Stimulated activated memory B cell treated with anti-CD40 and anti-IgM and Interleukin-4, amounts not matched to agents 10 μg/mL and 1 μg/mL and 100 μg/mL, for 72 hours (primary cell): Measurements from ENCODE around the gene INAVA.
"Not testable (repeated sequence)": the region's sequence is repeated elsewhere in the genome, so short reads cannot be mapped to it uniquely, and the experiment has no call there.

Source experiments
- ATAC-seq: fragments of 150-1000 bp; cut with Tn5 transposase; 2 replicates; pipeline ENCODE4 v1.10.0; 2021
- H3K27ac Mint-ChIP-seq: one replicate; pipeline ENCODE4 v1.8.0; 2022; ENCODE audit warnings: mild to moderate bottlenecking, mixed read lengths
- H3K27me3 Mint-ChIP-seq: one replicate; pipeline ENCODE4 v1.8.0; 2022; ENCODE audit warnings: mixed read lengths
- H3K36me3 Mint-ChIP-seq: one replicate; pipeline ENCODE4 v1.8.0; 2022; ENCODE audit warnings: mixed read lengths
- H3K4me1 Mint-ChIP-seq: one replicate; pipeline ENCODE4 v1.8.0; 2022; ENCODE audit warnings: mixed read lengths
- H3K4me3 Mint-ChIP-seq: one replicate; pipeline ENCODE4 v1.8.0; 2022; ENCODE audit warnings: mild to moderate bottlenecking, moderate library complexity, mixed read lengths
- H3K9me3 Mint-ChIP-seq: one replicate; pipeline ENCODE4 v1.8.0; 2022; ENCODE audit warnings: mixed read lengths

Gene INAVA

DNA sequence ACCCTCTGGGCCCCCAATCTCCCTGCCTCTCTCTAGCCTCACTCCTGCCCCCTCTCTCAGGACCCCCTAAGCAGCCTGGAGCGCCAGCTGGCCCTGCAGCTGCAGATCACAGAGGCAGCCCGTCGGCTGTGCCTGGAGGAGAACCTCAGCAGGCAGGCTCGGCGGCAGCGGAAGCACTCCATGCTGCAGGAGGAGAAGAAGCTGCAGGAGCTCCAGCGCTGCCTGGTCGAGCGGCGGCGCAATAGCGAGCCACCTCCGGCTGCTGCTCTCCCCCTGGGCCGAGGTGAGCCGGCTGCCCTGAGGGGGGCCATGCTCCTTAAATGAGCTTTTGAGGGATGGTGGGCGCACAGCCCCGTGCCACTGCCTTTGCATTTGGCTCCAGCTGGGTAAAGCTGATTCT is 6.2 kb downstream of the INAVA start:
- Mint-ChIP-seq H3K4me1 (peaks cover 21% of the 10 kb centered on the region), H3K9me3 (no peaks in the 10 kb centered on the region), H3K4me3 (no peak overlapping the region), H3K27me3 (peaks cover 14% of the 10 kb centered on the region), H3K36me3 (no peaks in the 10 kb centered on the region), H3K27ac (no peak overlapping the region)
- ATAC-seq, result no peak

DNA sequence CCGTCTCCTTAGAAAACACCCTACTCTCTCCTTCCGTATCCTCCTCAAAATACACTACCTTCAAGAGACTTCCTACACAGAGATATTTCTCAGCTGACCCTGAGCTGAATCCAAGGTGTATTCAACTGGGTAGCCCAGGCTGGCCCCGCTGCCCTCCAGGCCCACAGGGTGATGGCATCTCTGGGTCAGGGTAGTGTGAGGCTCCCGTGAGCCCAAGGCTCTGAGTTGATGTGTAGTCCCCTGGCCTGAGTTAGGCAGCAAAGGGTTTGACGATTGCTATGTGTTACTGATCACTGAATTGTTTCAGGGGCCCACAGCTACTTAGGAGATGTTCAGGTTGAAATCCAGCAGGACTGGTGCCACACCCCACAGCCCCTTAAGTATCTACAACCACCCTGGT is 6.7 kb downstream of the INAVA start:
- H3K4me3 Mint-ChIP-seq, result no peak overlapping the region
- no peak for ATAC-seq
- no peaks in the 10 kb centered on the region for H3K9me3 Mint-ChIP-seq
- H3K27ac Mint-ChIP-seq, result no peak overlapping the region
- no peaks in the 10 kb centered on the region for H3K36me3 Mint-ChIP-seq
- H3K27me3 Mint-ChIP-seq, result peaks cover 14% of the 10 kb centered on the region
- peaks cover 18% of the 10 kb centered on the region for H3K4me1 Mint-ChIP-seq

DNA sequence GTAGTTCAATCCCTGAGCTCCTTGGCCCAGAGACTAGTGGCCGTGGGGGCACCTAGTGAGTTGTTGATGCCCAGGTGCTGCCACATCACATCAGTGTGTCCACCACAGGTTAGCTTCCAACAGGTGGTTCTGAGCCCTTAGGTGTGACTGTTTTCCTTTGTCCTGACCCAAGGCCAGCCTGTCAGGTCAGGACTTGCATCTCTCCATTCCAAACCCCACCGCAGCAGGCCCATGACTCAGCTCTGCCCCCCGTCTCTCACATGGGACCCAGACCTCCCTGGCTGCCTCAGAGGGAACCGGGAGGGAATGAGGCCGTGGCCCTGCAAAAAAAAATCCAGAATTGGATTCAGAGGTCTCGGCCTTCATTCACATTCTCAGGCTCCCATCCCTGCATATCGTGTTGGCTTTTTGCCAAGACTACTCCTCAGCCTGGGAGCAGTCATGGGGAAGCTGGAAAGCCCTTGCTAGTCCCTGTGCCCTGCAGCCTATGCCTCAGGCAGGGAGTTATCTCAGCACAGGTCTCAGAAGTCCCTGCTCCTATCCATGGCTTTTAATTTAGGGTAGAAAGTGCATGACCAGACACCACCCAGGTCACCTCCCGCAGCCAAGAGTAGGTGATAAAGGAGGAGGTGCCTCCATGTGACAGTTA is 7.2 kb downstream of the INAVA start:
- Mint-ChIP-seq H3K4me3 (no peak overlapping the region), H3K4me1 (peaks cover 18% of the 10 kb centered on the region), H3K27me3 (peaks cover 14% of the 10 kb centered on the region), H3K36me3 (no peaks in the 10 kb centered on the region), H3K9me3 (no peaks in the 10 kb centered on the region), H3K27ac (no peak overlapping the region)
- no peak for ATAC-seq

DNA sequence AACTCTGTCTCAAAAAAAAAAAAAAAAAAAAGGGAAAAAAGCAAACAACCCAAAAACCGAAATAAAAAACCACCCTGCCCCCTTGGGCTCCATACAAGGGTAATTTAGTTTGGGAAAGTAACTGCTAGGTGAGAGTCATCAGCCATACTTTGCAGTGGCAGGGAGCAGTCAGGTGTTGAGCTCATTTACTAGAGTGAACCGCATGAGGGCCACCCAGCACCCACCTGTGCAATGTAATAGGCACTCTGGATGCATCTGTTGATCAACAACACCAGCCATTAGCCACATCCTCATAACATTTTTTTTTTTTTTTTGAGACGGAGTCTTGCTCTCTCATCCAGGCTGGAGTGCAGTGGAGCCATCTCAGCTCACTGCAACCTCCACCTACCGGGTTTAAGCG is 9.1 kb downstream of the INAVA start:
- Mint-ChIP-seq H3K27me3 (peaks cover 4% of the 10 kb centered on the region), H3K4me3 (no peak overlapping the region), H3K27ac (no peak overlapping the region), H3K36me3 (peaks cover 7% of the 10 kb centered on the region), H3K4me1 (peaks cover 23% of the 10 kb centered on the region), H3K9me3 (peaks cover 4% of the 10 kb centered on the region)
- ATAC-seq, result no peak

DNA sequence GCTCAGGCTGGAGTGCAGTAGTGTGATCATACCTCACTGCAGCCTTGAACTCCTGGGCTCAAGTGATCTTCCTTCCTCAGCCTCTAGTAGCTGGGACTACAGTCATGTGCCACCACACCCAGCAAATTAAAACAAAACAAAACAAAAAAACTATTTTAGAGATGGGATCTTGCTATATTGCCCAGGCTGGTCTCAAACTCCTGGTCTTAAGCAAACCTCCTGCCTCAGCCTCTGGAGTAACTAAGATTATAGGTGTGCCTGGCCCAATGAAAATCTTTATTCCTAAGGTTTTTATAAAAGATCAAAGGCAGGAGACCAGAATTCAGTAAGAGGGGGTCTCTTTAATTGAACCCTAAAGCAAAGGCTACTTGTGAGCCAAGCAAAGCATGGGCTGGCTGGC is 10.1 kb downstream of the INAVA start:
- no peak overlapping the region for H3K27ac Mint-ChIP-seq
- peaks cover 21% of the 10 kb centered on the region for H3K4me1 Mint-ChIP-seq
- H3K9me3 Mint-ChIP-seq, result peaks cover 4% of the 10 kb centered on the region
- ATAC-seq, result no peak
- H3K27me3 Mint-ChIP-seq, result no peaks in the 10 kb centered on the region
- H3K36me3 Mint-ChIP-seq, result peaks cover 7% of the 10 kb centered on the region
- H3K4me3 Mint-ChIP-seq, result no peak overlapping the region

DNA sequence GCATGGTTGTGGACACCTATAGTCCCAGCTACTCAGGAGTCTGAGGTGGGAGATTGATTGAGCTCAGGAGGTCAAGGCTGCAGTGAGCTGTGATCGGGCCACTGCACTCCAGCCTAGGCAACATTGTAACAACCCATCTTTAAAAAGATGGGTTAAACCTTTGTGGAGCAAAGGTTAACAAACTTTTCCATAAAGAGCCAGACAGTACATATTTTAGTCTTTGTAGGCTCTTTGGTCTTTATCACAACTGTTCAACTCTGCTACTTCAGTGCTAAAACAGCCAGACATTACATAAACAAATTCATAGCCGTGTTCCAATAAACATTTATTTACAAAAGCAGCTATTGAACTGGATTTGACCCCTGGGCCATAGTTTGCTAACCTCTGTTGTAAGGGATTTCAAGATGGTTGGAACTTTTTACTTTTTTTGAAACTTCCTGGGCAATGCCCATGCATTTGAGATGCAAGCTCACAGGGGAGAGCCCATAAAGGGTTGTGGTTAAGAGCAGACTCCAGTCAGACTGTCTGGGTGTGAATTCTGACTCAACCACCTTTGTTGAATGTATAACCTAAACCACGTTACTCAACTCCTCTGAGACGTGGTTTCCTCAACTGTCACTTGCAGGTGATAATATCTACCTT is 10.8 kb downstream of the INAVA start:
- no peak overlapping the region for H3K27ac Mint-ChIP-seq
- peak; percentile 72 for ATAC-seq

DNA sequence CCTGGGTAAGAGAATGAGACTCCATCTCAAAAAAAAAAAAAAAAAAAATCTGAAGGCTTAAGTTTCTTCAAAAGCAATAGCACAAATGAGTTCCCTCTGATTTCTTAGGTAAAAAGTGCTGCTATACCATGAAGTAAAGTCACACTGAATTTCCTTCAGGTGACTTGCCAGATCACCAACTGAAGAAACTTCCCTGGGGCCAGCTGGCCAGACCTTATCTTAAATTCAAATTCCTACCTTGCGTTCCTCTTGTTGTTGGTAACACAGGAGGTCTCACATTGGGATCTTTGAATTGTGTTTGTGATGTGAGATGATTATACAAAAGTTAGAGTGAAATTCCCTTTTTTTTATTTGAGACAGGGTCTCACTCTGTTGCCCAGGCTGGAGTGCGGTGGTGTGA is 11.8 kb downstream of the INAVA start:
- H3K27ac Mint-ChIP-seq, result no peak overlapping the region
- peaks cover 7% of the 10 kb centered on the region for H3K36me3 Mint-ChIP-seq
- no peak overlapping the region for H3K4me3 Mint-ChIP-seq
- no peak for ATAC-seq
- H3K27me3 Mint-ChIP-seq, result no peaks in the 10 kb centered on the region
- H3K4me1 Mint-ChIP-seq, result peaks cover 24% of the 10 kb centered on the region
- H3K9me3 Mint-ChIP-seq, result peaks cover 4% of the 10 kb centered on the region

More for the DNA sequence above, 10.8 kb downstream of the INAVA start:
- Mint-ChIP-seq H3K4me3 (no peak overlapping the region), H3K4me1 (peaks cover 24% of the 10 kb centered on the region), H3K9me3 (peaks cover 4% of the 10 kb centered on the region), H3K36me3 (peaks cover 7% of the 10 kb centered on the region), H3K27me3 (no peaks in the 10 kb centered on the region)

DNA sequence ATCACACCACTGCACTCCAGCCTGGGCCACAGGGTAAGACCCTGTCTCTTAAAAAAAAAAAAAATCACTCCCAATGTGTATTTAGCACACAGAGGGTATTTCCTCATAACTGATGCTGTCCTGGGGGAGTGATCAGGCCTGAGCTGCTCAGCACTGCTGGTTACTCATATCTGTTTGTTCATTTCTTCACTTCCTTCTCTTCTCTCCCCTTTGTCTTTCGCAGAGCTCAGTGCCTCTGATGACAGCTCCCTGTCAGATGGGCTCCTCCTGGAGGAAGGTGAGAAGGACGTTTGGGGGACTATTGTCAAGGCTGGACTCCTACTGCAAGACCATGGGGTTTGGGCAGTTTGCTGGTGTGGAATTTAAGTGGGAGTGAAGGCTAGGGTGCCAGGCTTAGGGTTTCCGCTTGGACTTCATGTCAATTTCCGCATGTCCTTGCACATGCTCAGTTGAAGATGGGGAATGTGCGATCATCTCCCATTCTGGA is 13.0 kb downstream of the INAVA start:
- peaks cover 4% of the 10 kb centered on the region for H3K9me3 Mint-ChIP-seq
- H3K27ac Mint-ChIP-seq, result peak overlapping the region; percentile 23
- H3K4me1 Mint-ChIP-seq, result peaks cover 21% of the 10 kb centered on the region
- no peaks in the 10 kb centered on the region for H3K27me3 Mint-ChIP-seq
- H3K4me3 Mint-ChIP-seq, result no peak overlapping the region
- H3K36me3 Mint-ChIP-seq, result peaks cover 7% of the 10 kb centered on the region
- ATAC-seq, result peak; percentile 84

DNA sequence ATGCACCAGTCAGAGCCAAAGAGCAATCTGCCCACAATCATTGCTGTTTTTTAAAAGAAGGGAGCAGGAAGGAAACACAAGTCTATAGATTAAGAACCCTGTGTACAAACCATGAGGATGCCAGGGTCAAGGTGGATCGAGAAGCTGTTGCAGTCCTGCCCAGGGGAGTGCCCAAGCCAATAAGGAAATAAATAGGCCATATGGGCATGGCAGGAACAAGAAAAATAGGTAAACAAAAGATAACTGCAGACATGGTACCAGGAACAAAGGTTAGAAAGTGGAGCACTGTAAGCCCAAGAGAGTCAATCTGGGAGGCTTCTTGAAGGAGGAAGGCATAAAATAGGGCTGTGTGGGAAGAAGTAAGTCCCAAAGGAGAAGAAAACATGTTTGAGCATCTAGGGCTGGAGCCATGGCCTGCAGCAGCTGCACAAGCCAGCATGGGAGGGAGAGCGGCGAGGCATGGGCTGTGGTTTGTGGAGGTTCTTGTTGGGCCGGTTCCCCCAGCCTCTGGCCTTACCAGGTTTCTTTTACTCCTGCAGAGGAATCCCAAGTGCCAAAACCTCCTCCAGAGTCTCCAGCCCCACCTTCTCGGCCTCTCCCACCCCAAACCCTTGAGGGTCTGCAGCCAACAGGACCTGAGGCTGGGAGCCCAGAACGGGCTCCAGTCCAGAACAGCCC is 13.6 kb downstream of the INAVA start:
- ATAC-seq, result no peak
- H3K9me3 Mint-ChIP-seq, result peaks cover 4% of the 10 kb centered on the region
- H3K27ac Mint-ChIP-seq, result peak overlapping the region; percentile 23
- peaks cover 17% of the 10 kb centered on the region for H3K4me1 Mint-ChIP-seq
- no peaks in the 10 kb centered on the region for H3K27me3 Mint-ChIP-seq
- H3K36me3 Mint-ChIP-seq, result peaks cover 7% of the 10 kb centered on the region
- no peak overlapping the region for H3K4me3 Mint-ChIP-seq

DNA sequence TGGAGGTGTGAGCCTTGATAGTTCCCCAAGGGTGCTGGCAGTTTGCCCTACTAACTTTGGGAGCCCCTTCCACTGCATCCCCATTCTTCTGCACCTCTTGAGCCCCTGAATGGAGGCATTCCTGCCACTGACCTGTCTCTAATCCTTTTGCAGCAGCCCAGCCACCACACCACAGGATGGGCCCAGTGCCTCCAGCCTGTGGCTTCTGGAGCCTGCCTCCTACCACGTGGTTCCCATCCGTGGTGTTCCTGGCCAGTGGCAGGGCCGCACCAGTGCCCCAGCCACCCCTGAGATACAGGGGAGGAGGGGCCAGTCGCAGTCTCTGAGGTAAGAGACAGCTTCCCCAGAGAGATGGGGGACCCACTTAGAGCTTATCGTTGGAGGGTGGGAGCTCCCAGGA is 14.4 kb downstream of the INAVA start:
- H3K27me3 Mint-ChIP-seq, result no peaks in the 10 kb centered on the region
- no peak for ATAC-seq
- H3K36me3 Mint-ChIP-seq, result peaks cover 7% of the 10 kb centered on the region
- H3K4me1 Mint-ChIP-seq, result peaks cover 17% of the 10 kb centered on the region
- H3K27ac Mint-ChIP-seq, result no peak overlapping the region
- peaks cover 4% of the 10 kb centered on the region for H3K9me3 Mint-ChIP-seq
- H3K4me3 Mint-ChIP-seq, result no peak overlapping the region

DNA sequence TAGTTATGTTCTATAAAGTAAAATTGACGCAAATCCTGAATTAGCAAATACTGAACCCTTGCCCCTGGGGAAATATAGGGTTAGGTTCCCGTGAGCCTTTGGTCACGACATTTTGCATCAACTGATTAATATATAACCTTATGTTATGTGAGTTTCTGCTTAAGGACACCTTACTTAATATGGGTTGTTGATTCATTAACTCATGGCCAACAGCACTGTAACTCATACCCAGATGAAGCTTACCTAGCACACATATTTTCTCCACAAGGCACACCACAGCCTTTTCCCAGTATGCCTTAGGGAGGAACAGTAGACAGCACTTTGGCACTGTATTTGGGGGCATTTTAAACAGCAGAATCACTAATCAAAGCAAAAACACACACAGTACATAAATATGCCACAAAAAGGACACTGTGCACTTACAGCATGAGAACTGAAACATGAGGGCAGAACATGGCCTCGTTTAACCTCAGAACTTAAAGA is 15.1 kb downstream of the INAVA start:
- H3K9me3 Mint-ChIP-seq, result peaks cover 4% of the 10 kb centered on the region
- no peak overlapping the region for H3K4me3 Mint-ChIP-seq
- no peaks in the 10 kb centered on the region for H3K27me3 Mint-ChIP-seq
- no peak for ATAC-seq
- H3K4me1 Mint-ChIP-seq, result peaks cover 17% of the 10 kb centered on the region
- peaks cover 7% of the 10 kb centered on the region for H3K36me3 Mint-ChIP-seq
- H3K27ac Mint-ChIP-seq, result no peak overlapping the region

DNA sequence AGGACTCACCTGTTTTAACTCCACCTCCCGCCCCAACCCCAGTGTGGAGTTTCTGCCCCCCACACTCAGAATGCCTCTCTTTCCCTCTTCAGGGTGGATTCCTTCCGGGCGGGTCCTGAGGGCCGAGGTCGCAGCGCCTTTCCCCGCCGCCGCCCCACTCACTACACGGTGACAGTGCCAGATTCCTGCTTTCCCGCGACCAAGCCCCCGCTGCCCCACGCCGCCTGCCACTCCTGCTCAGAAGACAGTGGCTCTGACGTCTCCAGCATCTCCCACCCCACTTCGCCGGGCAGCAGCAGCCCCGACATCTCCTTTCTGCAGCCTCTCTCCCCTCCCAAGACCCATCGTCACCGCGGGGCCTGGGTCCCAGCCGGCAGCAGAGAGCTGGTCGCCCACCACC is 16.7 kb downstream of the INAVA start:
- ATAC-seq, result no peak
- H3K4me1 Mint-ChIP-seq, result peaks cover 17% of the 10 kb centered on the region
- no peak overlapping the region for H3K4me3 Mint-ChIP-seq
- H3K27ac Mint-ChIP-seq, result no peak overlapping the region
- peaks cover 4% of the 10 kb centered on the region for H3K9me3 Mint-ChIP-seq
- no peaks in the 10 kb centered on the region for H3K27me3 Mint-ChIP-seq
- peaks cover 7% of the 10 kb centered on the region for H3K36me3 Mint-ChIP-seq

DNA sequence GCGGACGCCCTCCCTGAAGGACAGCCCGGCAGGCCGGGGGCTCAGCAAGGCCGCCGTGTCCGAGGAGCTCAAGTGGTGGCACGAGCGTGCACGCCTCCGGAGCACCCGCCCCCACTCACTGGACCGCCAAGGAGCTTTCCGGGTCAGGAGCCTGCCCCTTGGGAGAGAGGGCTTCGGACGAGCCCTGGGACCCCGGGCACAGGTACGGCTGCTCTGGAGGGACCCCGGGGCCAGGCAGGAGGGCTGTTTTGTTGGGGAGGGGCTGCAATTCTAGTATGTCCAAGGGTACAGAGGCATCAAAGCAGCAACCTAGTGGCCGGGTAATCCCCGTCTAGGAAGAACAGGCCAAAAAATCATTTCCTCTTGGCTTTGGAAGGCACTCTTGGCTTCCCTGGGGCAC is 17.2 kb downstream of the INAVA start:
- H3K9me3 Mint-ChIP-seq, H3K36me3 Mint-ChIP-seq, ATAC-seq, H3K4me3 Mint-ChIP-seq, H3K27ac Mint-ChIP-seq, H3K27me3 Mint-ChIP-seq: not testable (repeated sequence)
- H3K4me1 Mint-ChIP-seq, result peaks cover 17% of the 10 kb centered on the region

DNA sequence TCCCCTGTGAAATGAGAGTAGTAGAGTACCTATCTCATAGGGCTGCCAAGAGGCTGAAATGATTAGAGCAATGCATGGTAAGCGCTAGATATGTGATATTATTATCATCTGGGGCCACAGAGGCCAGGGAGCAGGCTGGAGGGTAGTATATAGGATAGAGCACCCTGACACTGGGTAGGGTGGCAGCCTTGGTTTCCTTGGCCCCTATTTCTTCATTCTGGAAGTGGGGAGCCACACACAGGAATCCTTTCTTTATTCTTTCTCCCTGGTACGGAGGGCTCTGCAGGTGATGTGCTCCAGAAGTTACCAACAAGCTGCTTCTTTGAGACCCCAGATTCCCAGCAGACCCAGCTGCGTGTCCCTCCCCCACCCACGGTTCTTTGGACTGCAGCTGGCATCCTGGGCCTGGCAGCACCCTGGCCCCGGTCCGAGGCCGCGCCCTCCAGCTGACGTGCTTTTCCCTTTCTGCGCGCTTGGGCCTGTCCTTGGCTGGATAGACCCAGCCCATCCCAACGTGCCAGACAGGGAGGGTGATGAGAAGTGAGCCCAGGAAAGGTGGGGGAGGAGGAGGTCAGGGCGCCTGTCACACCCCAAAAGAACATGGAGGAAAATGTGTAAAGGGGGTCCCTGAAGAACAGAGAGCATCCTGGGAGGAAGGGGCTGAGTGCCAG is 18.2 kb downstream of the INAVA start:
- H3K27me3 Mint-ChIP-seq, result no peaks in the 10 kb centered on the region
- peaks cover 4% of the 10 kb centered on the region for H3K9me3 Mint-ChIP-seq
- H3K4me1 Mint-ChIP-seq, result peaks cover 12% of the 10 kb centered on the region
- H3K36me3 Mint-ChIP-seq, result peaks cover 6% of the 10 kb centered on the region
- ATAC-seq, result no peak
- no peak overlapping the region for H3K4me3 Mint-ChIP-seq
- no peak overlapping the region for H3K27ac Mint-ChIP-seq

DNA sequence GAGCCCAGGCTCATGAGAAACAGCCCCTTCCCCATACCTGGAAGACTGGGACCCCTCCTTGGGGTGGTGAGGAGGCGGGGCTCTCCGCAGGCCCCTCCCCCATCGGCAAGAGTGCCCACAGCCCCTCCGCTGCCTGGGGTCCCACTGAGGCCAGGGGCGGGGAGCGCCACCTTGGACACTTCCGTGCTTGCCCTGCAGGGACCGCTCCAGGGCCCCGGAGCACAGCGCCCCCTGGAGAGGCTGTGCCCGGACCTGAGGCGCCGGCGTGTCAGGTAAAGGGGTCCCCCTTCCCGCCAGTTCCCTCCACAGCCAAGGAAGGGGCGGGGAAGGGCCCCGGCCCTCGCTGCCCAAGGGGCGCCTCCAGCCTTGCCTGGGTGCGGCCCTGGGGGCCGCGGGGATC is 21.5 kb downstream of the INAVA start:
- peak; percentile 3 for ATAC-seq
- Mint-ChIP-seq H3K27ac (no peak overlapping the region), H3K36me3 (no peaks in the 10 kb centered on the region), H3K4me3 (no peak overlapping the region), H3K9me3 (no peaks in the 10 kb centered on the region), H3K4me1 (no peaks in the 10 kb centered on the region), H3K27me3 (no peaks in the 10 kb centered on the region)
